MM.1S (cell line): Measurements from ENCODE around the gene CIAO1.

Experiments
- CTCF ChIP-seq: fragments of 300-600 bp; sonication (generic); IDR thresholded peaks from 2 replicates; pipeline ENCODE4 v1.5.1; 2016; ENCODE audit warnings: antibody characterized with exemption, low read length, mixed read lengths
- EZH2 ChIP-seq: fragments of 300-600 bp; sonication (generic); optimal IDR thresholded peaks from 2 replicates; pipeline ENCODE3; 2017; ENCODE audit warnings: low read depth, mild to moderate bottlenecking, antibody characterized with exemption, low read length, mixed read lengths

- TF ChIP-seq EZH2: no peak
- no peak for TF ChIP-seq CTCF
Measured at GRCh38 chr2:96276787-96277499, 10.9 kb downstream of the CIAO1 start.
